MCF 10A (cell line): ENCODE data around the gene GTPBP3. TPM values are rescaled to one million over a fixed set of nuclear protein-coding genes. Genes with fewer than 3 reads are reported as not detected.

ENCODE experiments used
- BruUV-seq: library from RNA; stranded (reverse); fragments of 400-500 nt; replicated peaks from 2 replicates; lab custom pipeline; 2021; lab: Mats Ljungman, UMichigan
- CTCF ChIA-PET: fragments of 300-600 bp; sonication (Branson Sonifier 250); formaldehyde crosslinking; extraction: SDS; loops from one replicate; lab custom pipeline; 2021; ENCODE audit warnings: antibody characterized with exemption, inconsistent platforms; lab: Yijun Ruan, JAX
- POLR2A ChIA-PET: fragments of 300-600, 350-650 bp; sonication (Branson Sonifier 250); formaldehyde crosslinking; extraction: SDS; loops from one replicate; lab custom pipeline; 2020; ENCODE audit warnings: antibody characterized with exemption, inconsistent platforms; lab: Yijun Ruan, JAX
- DNase-seq: peaks from one replicate; pipeline ENCODE4 v3.0.0-alpha.2; 2018; ENCODE audit not compliant: unreplicated experiment
- H3K27ac Mint-ChIP-seq: one replicate; pipeline ENCODE4 v1.8.0; 2022; ENCODE audit warnings: mild to moderate bottlenecking, low read depth, mixed read lengths; ENCODE audit not compliant: unreplicated experiment
- H3K27me3 Mint-ChIP-seq: one replicate; pipeline ENCODE4 v1.8.0; 2022; ENCODE audit warnings: mixed read lengths; ENCODE audit not compliant: insufficient read depth, unreplicated experiment
- H3K36me3 Mint-ChIP-seq: one replicate; pipeline ENCODE4 v1.8.0; 2022; ENCODE audit warnings: mild to moderate bottlenecking, moderate library complexity, mixed read lengths; ENCODE audit not compliant: insufficient read depth, unreplicated experiment
- H3K4me1 Mint-ChIP-seq: one replicate; pipeline ENCODE4 v1.8.0; 2022; ENCODE audit warnings: mixed read lengths; ENCODE audit not compliant: insufficient read depth, unreplicated experiment
- H3K4me3 Mint-ChIP-seq: one replicate; pipeline ENCODE4 v1.8.0; 2022; ENCODE audit warnings: mild to moderate bottlenecking, moderate library complexity, mixed read lengths; ENCODE audit not compliant: unreplicated experiment
- H3K9me3 Mint-ChIP-seq: one replicate; pipeline ENCODE4 v1.8.0; 2022; ENCODE audit warnings: mixed read lengths; ENCODE audit not compliant: unreplicated experiment
- intact Hi-C: fragments of 100-400 bp; cut with micrococcal nuclease; formaldehyde crosslinking; loops from 2 replicates; pipeline ENCODE4 v1.14.1; 2022
- total RNA-seq: library from RNA; stranded (reverse); gene quantifications from 2 replicates; pipeline ENCODE4 v1.2.3, GENCODE V29; 2022
- TF ChIP-seq, protein P1 (sequence below): fragments of 200-600 bp; IDR thresholded peaks from one replicate; pipeline ENCODE4 v1.8.0; 2022; ENCODE audit warnings: antibody characterized with exemption, mild to moderate bottlenecking; ENCODE audit not compliant: unreplicated experiment

Gene GTPBP3
- total RNA-seq, 1 experiment from 2014 or later: 27.9 TPM

DNA sequence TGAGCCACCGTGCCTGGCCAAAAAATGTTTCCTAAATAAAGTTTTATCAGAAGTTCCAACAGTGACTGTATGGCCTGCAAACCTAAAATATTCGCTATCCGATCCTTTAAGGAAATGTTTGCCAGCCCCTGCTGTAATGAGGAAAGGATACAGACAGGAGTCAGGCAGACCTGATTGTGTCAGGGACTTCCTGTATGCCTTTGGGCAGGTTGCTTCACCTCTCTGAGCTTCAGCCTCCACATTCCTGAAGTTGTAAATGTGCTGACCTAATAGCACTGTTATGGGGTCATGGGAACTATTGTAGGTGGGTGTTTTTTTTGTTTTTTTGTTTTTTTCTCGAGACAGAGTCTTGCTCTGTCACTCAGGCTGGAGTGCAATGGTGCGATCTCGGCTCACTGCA lies 40.4 kb upstream of the GTPBP3 start:
- TF ChIP-seq, protein P1, sequence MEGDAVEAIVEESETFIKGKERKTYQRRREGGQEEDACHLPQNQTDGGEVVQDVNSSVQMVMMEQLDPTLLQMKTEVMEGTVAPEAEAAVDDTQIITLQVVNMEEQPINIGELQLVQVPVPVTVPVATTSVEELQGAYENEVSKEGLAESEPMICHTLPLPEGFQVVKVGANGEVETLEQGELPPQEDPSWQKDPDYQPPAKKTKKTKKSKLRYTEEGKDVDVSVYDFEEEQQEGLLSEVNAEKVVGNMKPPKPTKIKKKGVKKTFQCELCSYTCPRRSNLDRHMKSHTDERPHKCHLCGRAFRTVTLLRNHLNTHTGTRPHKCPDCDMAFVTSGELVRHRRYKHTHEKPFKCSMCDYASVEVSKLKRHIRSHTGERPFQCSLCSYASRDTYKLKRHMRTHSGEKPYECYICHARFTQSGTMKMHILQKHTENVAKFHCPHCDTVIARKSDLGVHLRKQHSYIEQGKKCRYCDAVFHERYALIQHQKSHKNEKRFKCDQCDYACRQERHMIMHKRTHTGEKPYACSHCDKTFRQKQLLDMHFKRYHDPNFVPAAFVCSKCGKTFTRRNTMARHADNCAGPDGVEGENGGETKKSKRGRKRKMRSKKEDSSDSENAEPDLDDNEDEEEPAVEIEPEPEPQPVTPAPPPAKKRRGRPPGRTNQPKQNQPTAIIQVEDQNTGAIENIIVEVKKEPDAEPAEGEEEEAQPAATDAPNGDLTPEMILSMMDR: no peak
- H3K9me3 Mint-ChIP-seq: no peaks in the 10 kb centered on the region
- H3K27me3 Mint-ChIP-seq: no peaks in the 10 kb centered on the region
- ChIA-PET CTCF (interaction anchor here (0.6 to 1.8 kb wide), 11 partner anchors 8 to 637 kb away, joined by 3 to 6 read pairs (median 3); partner anchors contain the start of genes ANO8, DDA1 and SMIM7), POLR2A (interaction anchor here (1.4 to 2.1 kb wide), 3 partner anchors 9 to 40 kb away, joined by 4 to 13 read pairs (median 12); partner anchors contain the start of genes DDA1 and MRPL34)
- peaks cover 4% of the 10 kb centered on the region for H3K4me1 Mint-ChIP-seq
- no TSS peak for BruUV-seq
- no peak overlapping the region for H3K4me3 Mint-ChIP-seq
- peaks cover 17% of the 10 kb centered on the region for H3K36me3 Mint-ChIP-seq
- H3K27ac Mint-ChIP-seq: peak overlapping the region; percentile 16
- DNase-seq: peak; percentile 80
- intact Hi-C loops: loop anchor here (1.0 kb wide), 1 partner anchor 8 kb away; the partner anchor contains the start of gene MRPL34

DNA sequence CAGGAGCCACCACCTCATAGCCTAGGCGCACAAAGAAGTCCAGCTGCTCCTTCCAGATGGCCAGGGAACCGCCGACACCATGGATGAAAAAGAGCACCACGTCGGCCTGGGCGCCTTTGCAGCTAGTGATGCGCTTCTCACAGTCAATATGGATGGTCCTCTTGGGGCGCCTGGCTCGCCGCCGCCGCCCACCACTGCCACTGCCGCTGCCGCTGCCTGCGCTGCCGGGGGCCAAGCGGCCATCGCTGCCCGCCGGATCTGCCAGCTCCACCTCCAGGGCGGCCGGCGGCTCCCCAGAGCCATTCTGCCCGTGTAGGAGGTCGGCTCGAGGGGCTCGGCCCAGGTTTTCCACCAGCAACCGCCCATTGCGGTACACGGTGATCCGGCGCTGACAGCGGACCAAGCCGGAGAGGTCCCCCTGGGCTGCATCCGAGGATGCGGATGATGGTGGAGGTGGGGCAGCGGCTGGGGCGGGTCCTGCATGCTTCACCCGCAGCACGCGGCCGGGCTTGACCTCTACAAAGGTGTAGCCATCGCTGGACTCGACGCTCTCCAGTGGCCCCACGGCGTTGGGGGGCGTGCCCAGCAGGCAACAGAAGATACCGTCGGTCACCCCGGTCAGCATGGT lies 36.2 kb upstream of the GTPBP3 start:
- Mint-ChIP-seq H3K27me3 (no peaks in the 10 kb centered on the region), H3K4me3 (no peak overlapping the region), H3K27ac (no peak overlapping the region), H3K36me3 (peaks cover 15% of the 10 kb centered on the region), H3K4me1 (peaks cover 20% of the 10 kb centered on the region), H3K9me3 (no peaks in the 10 kb centered on the region)
- POLR2A ChIA-PET: no interaction called here
- TF ChIP-seq, protein P1: no peak
- intact Hi-C loops: no loop called here
- CTCF ChIA-PET: no interaction called here
- no peak for DNase-seq
- BruUV-seq: no TSS peak

DNA sequence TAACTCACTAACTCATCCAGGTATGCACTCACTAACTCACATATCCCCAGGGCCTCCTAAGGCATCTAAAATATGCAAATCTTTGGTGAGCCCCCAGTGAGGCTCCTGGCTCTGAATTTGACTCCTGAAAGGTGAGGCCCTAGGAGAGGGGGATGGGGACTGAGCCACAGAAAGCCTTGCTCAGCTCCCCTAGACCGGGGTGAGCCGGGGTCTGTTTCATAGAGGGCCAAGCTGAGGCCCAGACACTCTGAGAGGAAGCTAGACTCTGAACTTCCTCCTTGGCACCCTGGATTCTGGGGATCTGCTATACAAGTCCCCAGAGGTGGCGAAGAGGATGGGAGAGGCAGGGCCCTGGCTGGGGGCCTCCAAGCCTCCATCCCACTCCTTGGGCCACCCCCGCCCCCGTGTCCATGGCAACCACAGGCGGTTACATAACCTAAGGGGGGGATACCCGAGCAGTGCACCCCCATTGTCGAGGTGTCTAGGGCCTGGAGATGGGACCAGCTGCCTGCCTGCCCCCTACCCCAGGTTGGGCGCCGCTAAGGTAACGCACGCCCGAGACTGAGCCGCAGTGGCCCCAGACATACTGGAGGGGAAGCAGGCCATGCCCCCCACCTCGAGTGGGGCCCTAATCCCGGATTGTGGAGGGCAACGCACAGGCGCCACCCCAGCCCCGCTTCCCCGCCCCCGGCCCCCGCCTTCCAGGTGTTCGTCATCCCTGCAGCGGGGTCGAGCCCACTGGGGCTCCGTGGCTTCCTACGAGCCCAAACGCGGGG lies 34.8 kb upstream of the GTPBP3 start:
- Mint-ChIP-seq H3K4me1 (peaks cover 17% of the 10 kb centered on the region), H3K27ac (no peak overlapping the region), H3K9me3 (no peaks in the 10 kb centered on the region), H3K36me3 (peaks cover 14% of the 10 kb centered on the region), H3K27me3 (no peaks in the 10 kb centered on the region), H3K4me3 (peak overlapping the region; percentile 65)
- no peak for DNase-seq
- CTCF ChIA-PET: interaction anchor here (1.0 to 1.1 kb wide), 2 partner anchors 10 to 45 kb away, joined by 3 to 6 read pairs; no protein-coding TSS in a partner anchor
- intact Hi-C loops: no loop called here
- no TSS peak for BruUV-seq
- TF ChIP-seq, protein P1: no peak
- POLR2A ChIA-PET: interaction anchor here (0.7 to 10.5 kb wide), 3 partner anchors 32 to 42 kb away, joined by 4 to 152 read pairs (median 4); partner anchors contain the start of genes ANO8 and GTPBP3
